Frontal cortex (tissue), 4 donors: ENCODE data around the gene RTN3. TPM values are rescaled to one million over a fixed set of nuclear protein-coding genes. Genes with fewer than 3 reads are reported as not detected.
A peak's percentile ranks its signal among the peaks of the same experiment; 100 is the strongest.
"Not testable (repeated sequence)": the region's sequence is repeated elsewhere in the genome, so short reads cannot be mapped to it uniquely, and the experiment has no call there.

ENCODE experiments used
- DNase-seq, 2 donors: peaks; one replicate each; pipeline ENCODE4 v3.0.0; 2012; ENCODE audit warnings: low spot score in 2 of 2
- FAIRE-seq: peaks from 2 replicates; lab custom pipeline; 2012; peaks lifted over from hg19 to GRCh38; lab: Jason Lieb, UNC
- total RNA-seq: library from RNA; depleted of rRNA; stranded (reverse); fragments of >200 nt; gene quantifications from one replicate; pipeline ENCODE4 v1.2.3, GENCODE V29; 2014
- donor health status: control.
- donor health status: control.
- donor health status: control.

RTN3 gene, protein sequence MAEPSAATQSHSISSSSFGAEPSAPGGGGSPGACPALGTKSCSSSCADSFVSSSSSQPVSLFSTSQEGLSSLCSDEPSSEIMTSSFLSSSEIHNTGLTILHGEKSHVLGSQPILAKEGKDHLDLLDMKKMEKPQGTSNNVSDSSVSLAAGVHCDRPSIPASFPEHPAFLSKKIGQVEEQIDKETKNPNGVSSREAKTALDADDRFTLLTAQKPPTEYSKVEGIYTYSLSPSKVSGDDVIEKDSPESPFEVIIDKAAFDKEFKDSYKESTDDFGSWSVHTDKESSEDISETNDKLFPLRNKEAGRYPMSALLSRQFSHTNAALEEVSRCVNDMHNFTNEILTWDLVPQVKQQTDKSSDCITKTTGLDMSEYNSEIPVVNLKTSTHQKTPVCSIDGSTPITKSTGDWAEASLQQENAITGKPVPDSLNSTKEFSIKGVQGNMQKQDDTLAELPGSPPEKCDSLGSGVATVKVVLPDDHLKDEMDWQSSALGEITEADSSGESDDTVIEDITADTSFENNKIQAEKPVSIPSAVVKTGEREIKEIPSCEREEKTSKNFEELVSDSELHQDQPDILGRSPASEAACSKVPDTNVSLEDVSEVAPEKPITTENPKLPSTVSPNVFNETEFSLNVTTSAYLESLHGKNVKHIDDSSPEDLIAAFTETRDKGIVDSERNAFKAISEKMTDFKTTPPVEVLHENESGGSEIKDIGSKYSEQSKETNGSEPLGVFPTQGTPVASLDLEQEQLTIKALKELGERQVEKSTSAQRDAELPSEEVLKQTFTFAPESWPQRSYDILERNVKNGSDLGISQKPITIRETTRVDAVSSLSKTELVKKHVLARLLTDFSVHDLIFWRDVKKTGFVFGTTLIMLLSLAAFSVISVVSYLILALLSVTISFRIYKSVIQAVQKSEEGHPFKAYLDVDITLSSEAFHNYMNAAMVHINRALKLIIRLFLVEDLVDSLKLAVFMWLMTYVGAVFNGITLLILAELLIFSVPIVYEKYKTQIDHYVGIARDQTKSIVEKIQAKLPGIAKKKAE
- total RNA-seq: 239 TPM

GRCh38 chr11:63681321-63682065 is at the start of gene RTN3:
TSS of gene RTN3 (plus strand) at chr11:63681500. CDS start at chr11:63681637, 137 bp downstream.
- DNase-seq (peak; percentile 87 to 91), FAIRE-seq (no peak)

DNA sequence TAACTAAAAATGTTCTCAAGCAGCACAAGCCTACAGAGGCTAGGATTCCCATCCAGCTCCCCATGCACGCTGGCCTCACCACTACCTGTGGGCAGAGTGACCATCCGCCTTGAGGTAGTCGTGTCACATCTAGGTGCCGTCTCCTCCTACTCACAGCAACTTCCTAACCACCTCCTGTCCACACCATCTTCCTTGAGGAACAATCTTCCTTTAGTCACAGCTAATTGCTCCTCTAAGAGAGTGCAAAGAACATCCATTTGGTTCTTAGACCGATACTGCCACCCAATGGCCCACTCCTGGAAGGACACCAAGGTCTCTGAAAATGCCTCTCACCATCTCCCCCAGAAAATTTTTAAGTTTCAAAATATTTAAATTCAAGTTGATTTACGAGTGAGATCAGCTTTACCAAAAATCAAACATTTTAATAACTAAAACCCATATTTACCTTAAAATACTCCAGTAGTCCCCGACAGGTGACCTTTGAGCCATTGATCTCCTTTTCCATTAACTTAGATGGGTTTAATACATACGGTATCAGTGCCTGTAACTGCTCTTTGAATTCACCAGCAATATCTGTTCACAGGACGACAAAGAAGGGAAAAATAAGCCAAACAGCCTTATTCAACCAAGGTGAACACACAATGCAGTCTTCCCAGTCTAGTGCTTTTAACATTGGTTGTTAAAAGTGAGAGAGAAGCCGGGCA is 45.4 kb upstream of the RTN3 start:
- FAIRE-seq (peak; percentile 75), DNase-seq (peak; percentile 53 to 75)

- FAIRE-seq, DNase-seq: not testable (repeated sequence)
Measured at GRCh38 chr11:63638436-63638835, 42.9 kb upstream of the RTN3 start.

DNA sequence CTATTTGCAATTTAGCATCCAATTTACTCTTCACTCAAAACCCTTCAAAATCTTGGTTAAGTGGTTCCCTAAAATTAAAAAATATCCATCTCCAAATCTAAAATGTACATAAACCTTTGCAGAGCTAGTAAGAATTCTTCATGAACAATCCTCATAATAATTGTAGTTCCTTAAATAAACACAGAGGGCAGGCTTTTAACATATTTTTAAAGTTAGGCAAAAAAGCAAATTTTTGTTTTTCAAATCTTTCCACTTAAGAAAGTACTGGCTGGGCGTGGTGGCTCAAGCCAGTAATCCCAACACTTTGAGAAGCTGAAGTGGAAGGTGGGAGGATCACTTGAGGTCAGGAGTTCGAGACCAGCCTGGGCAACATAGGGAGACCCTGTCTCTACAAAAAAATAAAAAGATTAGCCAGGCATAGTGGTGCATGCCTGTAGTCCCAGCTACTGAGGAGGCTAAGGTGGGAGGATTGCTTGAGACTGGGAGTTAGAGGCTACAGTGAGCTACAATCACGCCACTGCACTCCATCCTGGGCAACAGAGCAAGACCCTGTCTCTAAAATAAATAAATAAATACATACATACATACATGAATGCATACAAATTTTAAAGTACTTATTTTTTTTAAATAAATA is 42.0 kb upstream of the RTN3 start:
- FAIRE-seq: peak; percentile 44

DNA sequence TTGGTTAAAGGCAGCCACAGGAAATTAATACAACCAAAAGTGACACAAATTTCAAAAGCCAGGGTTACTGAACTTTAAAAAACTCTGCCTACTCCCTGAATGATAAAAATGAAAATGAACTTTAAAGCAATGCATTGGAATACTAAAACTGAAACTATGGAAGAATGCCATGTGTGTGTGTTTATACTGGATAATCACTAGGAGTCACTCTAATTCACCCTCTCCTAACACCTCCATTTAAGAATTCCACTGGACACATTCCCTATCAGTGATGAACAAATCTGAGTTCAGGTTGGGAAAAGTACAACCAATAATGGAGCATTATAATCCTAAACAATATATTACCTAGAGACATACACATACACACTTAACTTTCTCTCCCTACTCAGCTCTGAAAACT is 39.6 kb upstream of the RTN3 start:
- DNase-seq (no peak), FAIRE-seq (no peak)

More for the DNA sequence above, 42.0 kb upstream of the RTN3 start:
- DNase-seq: no peak

DNA sequence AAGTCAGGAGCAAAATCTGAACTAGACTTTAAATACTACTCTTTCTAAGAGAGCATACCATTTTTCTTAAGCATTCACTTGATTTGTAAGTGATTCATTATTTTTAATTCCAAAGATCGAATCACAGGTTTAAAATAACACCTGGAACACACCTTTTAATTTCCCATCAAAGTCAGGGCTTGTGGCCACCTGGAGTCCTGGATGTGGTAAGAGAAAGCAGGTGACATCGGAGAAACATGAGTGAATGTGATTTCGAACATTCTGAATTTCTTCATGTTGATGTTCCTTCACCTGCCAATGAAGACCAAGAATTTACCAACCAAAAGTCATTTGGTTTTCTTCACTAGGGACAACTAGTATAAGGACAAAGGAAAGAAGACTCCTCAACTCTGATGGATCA is 38.1 kb upstream of the RTN3 start:
- FAIRE-seq (no peak), DNase-seq (no peak)

- FAIRE-seq: no peak
- DNase-seq: no peak
Measured at GRCh38 chr11:63652671-63653070, 28.6 kb upstream of the RTN3 start.

GRCh38 chr11:63660972-63661371 is 20.3 kb upstream of the RTN3 start:
- DNase-seq (no peak), FAIRE-seq (no peak)

GRCh38 chr11:63663809-63664208 is 17.5 kb upstream of the RTN3 start:
- FAIRE-seq (no peak), DNase-seq (no peak)

DNA sequence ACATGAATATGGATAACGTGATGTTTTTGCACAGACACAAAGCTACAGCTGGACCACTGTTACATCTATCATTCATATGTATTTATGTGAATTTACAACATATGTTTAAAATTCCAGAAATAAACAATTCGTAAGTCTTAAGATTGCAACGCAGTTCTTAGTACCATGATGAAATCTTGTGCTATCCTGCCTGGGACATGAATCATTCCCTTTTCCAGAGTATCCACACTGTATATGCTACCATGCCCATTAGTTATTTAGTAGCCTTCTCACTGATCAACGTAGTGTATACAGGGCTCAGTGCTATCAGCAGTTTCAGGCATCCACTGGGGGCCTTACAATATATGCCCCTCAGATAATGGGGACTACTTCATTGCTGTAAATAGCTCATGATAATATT is 14.4 kb upstream of the RTN3 start:
- FAIRE-seq (no peak), DNase-seq (no peak)

DNA sequence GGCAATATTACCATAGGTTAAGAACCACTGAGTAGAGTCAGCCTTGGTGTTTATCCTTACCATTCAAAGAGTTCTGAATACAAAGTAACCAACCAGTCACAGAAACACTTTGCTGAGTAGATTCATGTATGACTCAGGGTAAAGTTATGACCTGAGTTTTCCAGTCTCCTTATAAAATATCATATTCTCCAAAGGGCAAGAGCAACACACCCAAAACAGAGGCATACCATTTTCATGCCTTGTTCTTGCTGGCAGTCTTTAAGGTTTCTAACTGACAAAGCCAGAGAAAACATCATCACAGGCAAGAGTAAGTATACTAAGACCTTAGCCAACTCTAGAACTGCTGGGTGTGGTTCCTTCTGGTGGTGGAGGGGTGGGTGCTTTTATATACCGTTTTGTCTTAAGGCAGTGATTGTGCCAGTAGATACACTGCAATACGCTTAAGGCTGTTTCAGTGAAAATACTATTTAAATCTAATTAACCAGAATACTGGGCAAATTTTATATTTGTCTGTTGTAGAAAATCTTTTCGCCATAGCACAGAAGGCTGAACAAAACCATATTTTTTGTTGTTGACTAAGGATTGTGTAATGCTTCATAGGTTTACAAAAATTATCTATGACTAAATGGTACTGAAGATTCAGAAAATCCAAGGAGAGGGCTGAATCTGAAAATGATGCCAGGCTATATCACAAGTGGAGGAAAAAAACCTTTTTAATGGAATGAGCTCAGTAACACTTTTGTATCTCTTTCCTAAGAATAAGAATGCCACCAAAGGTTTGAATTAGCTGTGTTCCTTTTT is 13.1 kb upstream of the RTN3 start:
- FAIRE-seq (no peak), DNase-seq (no peak)

GRCh38 chr11:63670096-63670432 is 11.2 kb upstream of the RTN3 start:
- DNase-seq: no peak
- FAIRE-seq: no peak

DNA sequence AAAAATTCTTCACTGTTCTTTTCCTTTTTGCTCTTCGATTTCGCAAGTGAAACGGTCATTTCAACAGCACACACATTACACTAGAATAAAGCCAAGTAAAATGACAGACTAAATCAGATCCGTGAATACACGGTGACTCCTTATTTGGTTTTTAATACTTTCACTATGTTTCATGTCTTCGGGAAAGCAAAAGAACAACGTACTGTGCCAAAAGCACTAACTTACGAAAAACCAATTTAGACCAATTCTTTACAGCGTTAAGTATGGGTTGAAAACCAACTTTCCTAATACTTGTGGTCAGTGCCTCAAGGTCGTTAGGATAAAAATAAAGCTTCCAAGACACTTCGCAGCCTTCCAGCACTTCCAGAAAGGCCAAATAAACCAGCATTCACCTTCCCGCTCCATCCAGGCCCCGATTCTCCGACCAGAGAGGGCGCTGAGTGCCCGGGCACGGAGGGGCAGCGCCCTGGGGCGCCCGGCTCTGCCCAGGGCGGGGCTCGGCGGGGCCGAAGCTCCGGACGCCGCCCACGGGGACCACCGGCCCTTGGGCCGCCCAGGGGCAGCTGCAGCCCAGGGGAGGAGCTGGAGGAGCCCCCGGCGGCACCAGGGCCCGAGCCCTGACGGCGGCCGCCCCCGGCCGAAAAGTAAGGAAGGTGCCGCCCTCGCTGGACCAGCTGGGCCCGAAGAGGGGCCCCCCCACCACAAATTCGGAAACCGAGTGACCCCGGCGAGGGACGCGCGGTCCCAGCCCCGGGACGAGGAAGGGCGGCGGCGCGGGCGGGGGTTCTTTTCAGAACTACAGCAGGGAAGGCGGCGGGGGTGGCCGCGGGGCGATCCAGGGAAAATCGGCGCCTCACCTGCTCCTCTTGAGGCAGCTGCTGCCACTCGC is 10.6 kb upstream of the RTN3 start:
- FAIRE-seq (no peak), DNase-seq (peak; percentile 70 to 76)

- no peak for FAIRE-seq
Measured at GRCh38 chr11:63671322-63672155, 9.8 kb upstream of the RTN3 start, which contains the start of gene ATL3. TSS of gene ATL3 (minus strand) at chr11:63671376. CDS start at chr11:63671335, 41 bp downstream.

DNA sequence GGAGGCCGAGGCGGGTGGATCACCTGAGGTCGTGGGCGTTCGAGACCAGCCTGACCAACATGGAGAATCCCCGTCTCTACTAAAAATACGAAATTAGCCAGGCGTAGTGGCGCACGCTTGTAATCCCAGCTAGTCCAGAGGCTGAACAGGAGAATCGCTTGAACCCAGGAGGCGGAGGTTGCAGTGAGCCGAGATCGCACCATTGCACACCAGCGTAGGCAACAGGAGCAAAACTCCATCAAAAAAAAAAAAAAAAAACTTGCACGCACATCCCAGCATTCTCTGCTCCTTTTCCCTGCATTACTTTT is 9.2 kb upstream of the RTN3 start:
- no peak for DNase-seq
- no peak for FAIRE-seq

More at GRCh38 chr11:63671322-63672155, 9.8 kb upstream of the RTN3 start, which contains the start of gene ATL3:
- peak; percentile 91 to 94 for DNase-seq

DNA sequence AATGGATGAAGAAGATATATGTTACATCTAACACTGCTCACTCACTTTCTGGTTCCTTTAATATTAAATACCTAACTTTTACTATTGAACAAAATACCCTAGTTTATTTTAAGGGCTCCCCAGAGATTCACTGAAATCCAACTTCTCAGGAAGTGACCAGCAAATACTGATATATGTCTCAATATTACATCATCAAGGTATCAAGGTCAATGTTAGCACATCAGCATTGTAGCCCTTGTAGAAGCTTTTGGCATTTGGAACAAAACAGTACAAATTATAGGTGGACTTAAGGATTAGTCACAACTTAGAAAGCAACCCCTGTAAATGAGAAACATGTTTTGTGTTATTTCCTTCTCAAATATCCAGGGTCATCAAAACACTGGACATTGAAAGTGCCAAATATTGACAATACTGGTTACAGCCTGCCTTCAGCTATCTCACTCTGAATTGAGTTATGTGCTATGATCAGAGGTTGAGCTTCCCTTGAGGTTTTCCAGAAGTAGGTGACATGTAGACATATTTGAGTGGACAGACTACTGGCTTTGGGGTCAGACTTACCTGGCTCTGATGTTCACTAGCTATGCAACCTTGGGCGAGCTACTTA is 8.3 kb upstream of the RTN3 start:
- FAIRE-seq (no peak), DNase-seq (no peak)
